ENCODE data around the gene TSNAXIP1. TPM values are rescaled to one million over a fixed set of nuclear protein-coding genes. Genes with fewer than 3 reads are reported as not detected.
A peak's percentile ranks its signal among the peaks of the same experiment; 100 is the strongest.

The TSNAXIP1 gene
- total RNA-seq, 1 donor from 2014 or later, result 1.8 TPM

DNA sequence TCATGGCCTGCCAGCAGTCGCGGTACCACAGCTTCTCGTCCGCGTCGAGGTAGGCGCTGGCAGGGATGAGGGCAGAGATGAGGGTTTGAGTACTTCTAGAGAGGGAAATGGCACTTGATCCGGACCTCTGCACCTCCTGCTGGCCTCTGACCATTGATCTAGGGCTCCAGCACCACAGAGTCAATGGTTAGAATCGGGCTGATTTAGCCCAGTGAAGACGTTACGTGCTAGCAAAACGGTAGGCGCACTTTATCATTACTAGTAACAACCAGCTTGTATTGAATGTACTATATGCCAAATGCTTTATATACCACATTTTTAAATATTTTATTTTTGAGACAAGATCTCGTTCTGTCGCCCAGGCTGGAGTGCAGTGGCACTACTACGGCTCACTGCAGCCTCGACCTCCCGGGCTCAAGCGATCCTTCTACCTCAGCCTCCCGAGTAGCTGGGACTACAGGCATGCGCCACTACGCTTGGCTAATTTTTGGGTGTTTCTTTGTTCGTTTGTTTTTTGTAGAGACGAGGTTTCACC lies 526 bp downstream of the TSNAXIP1 start:
- peaks cover 5% of the 10 kb centered on the region for H3K36me3 Mint-ChIP-seq (ENCODE audit: low read depth)
- H3K27ac Mint-ChIP-seq (ENCODE audit: unreplicated experiment), result peak overlapping the region; percentile 90
- DNase-seq (ENCODE audit: low spot score), result no peak
- no peaks in the 10 kb centered on the region for H3K27me3 Mint-ChIP-seq (ENCODE audit: low read depth)
- peaks cover 21% of the 10 kb centered on the region for H3K4me1 Mint-ChIP-seq (ENCODE audit: low read depth)
- TF ChIP-seq, protein P1, sequence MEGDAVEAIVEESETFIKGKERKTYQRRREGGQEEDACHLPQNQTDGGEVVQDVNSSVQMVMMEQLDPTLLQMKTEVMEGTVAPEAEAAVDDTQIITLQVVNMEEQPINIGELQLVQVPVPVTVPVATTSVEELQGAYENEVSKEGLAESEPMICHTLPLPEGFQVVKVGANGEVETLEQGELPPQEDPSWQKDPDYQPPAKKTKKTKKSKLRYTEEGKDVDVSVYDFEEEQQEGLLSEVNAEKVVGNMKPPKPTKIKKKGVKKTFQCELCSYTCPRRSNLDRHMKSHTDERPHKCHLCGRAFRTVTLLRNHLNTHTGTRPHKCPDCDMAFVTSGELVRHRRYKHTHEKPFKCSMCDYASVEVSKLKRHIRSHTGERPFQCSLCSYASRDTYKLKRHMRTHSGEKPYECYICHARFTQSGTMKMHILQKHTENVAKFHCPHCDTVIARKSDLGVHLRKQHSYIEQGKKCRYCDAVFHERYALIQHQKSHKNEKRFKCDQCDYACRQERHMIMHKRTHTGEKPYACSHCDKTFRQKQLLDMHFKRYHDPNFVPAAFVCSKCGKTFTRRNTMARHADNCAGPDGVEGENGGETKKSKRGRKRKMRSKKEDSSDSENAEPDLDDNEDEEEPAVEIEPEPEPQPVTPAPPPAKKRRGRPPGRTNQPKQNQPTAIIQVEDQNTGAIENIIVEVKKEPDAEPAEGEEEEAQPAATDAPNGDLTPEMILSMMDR (IDR thresholded peaks at IDR 0.05), result peak; percentile 47
- H3K4me3 Mint-ChIP-seq (ENCODE audit: unreplicated experiment), result peak overlapping the region; percentile 95
- H3K9me3 Mint-ChIP-seq (ENCODE audit: low read depth), result no peaks in the 10 kb centered on the region

DNA sequence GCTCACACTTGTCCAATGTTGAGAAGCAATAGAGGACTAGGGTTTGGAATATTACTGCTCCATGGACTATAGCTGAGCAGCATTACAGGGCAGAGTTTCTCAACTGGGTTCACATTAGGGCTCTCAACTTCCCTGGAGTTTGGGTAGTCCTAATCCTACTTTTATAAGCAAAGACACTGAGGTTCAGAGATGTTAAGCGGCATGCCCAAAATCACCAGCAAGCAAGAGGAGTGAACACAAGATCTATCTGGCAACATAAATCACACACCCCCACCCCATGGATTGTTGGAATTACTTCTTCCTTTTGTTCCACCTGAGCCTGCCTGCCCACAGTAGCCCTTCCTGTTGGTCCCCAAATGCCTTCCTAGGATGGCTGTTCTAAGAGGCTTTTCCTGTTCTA lies 5.2 kb downstream of the TSNAXIP1 start:
- no peaks in the 10 kb centered on the region for H3K36me3 Mint-ChIP-seq (ENCODE audit: low read depth)
- TF ChIP-seq, protein P1 (IDR thresholded peaks at IDR 0.05), result no peak
- H3K27ac Mint-ChIP-seq (ENCODE audit: unreplicated experiment), result no peak overlapping the region
- H3K27me3 Mint-ChIP-seq (ENCODE audit: low read depth), result no peaks in the 10 kb centered on the region
- no peaks in the 10 kb centered on the region for H3K9me3 Mint-ChIP-seq (ENCODE audit: low read depth)
- no peak overlapping the region for H3K4me3 Mint-ChIP-seq (ENCODE audit: unreplicated experiment)
- peaks cover 9% of the 10 kb centered on the region for H3K4me1 Mint-ChIP-seq (ENCODE audit: low read depth)
- DNase-seq (ENCODE audit: low spot score), result no peak

DNA sequence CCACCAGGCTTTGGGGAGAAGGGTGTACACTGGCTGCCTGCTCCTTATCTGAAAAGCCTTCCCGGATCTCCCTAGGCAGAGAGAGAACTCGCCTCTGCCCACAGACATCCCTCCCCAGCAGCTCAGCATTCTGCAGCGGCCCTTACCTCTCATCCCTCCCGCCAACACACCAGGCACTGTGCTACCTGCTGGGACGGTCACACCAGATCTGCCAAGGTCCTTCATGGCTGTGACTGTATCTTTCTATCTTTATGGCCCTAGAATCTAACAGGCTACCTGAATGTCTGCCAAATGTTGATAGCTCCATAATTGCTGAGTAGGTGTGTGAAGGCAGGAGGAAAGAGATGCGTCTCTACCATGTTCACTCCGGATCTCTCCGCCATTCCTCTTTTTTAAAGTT lies 7.9 kb downstream of the TSNAXIP1 start:
- TF ChIP-seq, protein P1 (IDR thresholded peaks at IDR 0.05), result no peak
- Mint-ChIP-seq H3K36me3 (ENCODE audit: low read depth) (no peaks in the 10 kb centered on the region), H3K27me3 (ENCODE audit: low read depth) (no peaks in the 10 kb centered on the region), H3K4me1 (ENCODE audit: low read depth) (peaks cover 2% of the 10 kb centered on the region), H3K27ac (ENCODE audit: unreplicated experiment) (no peak overlapping the region), H3K9me3 (ENCODE audit: low read depth) (no peaks in the 10 kb centered on the region), H3K4me3 (ENCODE audit: unreplicated experiment) (no peak overlapping the region)
- DNase-seq (ENCODE audit: low spot score), result no peak

DNA sequence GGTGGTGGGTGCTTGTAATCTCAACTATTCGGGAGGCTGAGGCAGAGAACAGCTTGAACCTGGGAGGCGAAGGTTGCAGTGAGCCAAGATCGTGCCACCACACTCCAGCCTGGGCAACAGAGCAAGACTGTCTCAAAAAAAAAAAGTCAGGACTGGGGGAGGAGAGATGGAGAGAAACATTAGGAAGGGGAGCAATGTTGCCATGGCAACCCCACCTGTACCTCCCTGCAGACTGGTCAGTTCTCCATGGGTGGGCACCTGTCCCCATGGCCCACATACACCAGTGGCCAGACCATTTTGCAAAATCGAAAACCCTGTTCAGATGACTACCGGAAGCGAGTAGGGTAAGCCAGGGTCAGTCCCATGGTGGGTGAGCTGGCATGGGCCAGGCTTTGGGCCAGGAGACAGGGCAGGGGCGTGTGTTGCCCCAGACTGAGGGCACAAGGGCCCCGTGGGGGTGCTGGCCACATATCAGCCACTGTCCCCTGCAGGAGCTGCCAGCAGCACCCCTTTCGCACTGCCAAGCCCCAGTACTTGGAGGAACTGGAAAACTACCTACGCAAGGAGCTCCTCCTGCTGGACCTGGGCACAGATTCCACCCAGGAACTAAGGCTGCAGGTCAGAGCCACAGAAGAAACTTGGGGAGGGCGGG lies 14.0 kb downstream of the TSNAXIP1 start:
- peaks cover 2% of the 10 kb centered on the region for H3K4me1 Mint-ChIP-seq (ENCODE audit: low read depth)
- H3K36me3 Mint-ChIP-seq (ENCODE audit: low read depth), result peaks cover 3% of the 10 kb centered on the region
- H3K27me3 Mint-ChIP-seq (ENCODE audit: low read depth), result no peaks in the 10 kb centered on the region
- no peak for DNase-seq (ENCODE audit: low spot score)
- H3K9me3 Mint-ChIP-seq (ENCODE audit: low read depth), result no peaks in the 10 kb centered on the region
- TF ChIP-seq, protein P1 (IDR thresholded peaks at IDR 0.05), result no peak
- no peak overlapping the region for H3K27ac Mint-ChIP-seq (ENCODE audit: unreplicated experiment)
- H3K4me3 Mint-ChIP-seq (ENCODE audit: unreplicated experiment), result no peak overlapping the region

DNA sequence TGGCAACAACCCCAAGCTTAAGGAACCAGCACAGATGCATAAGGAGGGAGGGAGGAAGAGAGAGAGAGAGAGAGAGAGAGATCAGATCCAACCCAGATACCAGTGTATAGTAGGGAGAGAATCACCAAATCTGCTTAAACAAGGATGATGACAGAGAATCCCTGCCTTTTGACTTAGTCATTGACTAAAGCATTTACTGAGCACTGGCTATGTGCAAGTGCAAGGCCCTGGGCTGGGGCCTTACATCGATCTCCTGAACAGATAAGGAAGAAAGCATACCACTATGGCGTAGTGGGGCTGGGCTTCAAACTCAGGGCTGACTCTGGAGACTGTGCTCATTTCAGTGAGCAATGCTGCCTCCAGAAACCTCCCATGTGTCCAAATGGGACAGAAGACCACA lies 15.8 kb downstream of the TSNAXIP1 start:
- Mint-ChIP-seq H3K4me1 (ENCODE audit: low read depth) (no peaks in the 10 kb centered on the region), H3K9me3 (ENCODE audit: low read depth) (no peaks in the 10 kb centered on the region), H3K27me3 (ENCODE audit: low read depth) (no peaks in the 10 kb centered on the region), H3K36me3 (ENCODE audit: low read depth) (peaks cover 4% of the 10 kb centered on the region), H3K27ac (ENCODE audit: unreplicated experiment) (no peak overlapping the region), H3K4me3 (ENCODE audit: unreplicated experiment) (no peak overlapping the region)
- TF ChIP-seq, protein P1 (IDR thresholded peaks at IDR 0.05), result no peak
- no peak for DNase-seq (ENCODE audit: low spot score)
